Right renal pelvis (tissue), 4 donors: Measurements from ENCODE around the gene PCIF1. TPM values are rescaled to one million over a fixed set of nuclear protein-coding genes. Genes with fewer than 3 reads are reported as not detected.
A peak's percentile ranks its signal among the peaks of the same experiment; 100 is the strongest.
"Not testable (repeated sequence)": the region's sequence is repeated elsewhere in the genome, so short reads cannot be mapped to it uniquely, and the experiment has no call there.

Experiments
- DNase-seq, 4 donors: peaks; one replicate each; pipeline ENCODE4 v3.0.0-alpha.2; 2013; ENCODE audit warnings: low read depth in 4 of 4, low spot score in 3 of 4, missing footprints in 1 of 4
- polyA plus RNA-seq, 4 donors: library from polyadenylated mRNA; unstranded; fragments of 120-200 nt; gene quantifications; one replicate each; pipeline ENCODE4 v1.2.1, GENCODE V29; 2013; ENCODE audit not compliant: insufficient read length in 4 of 4

PCIF1 gene
- 10 to 100 TPM; 48.2 to 56.2 (median 49.0) TPM for polyA plus RNA-seq

GRCh38 chr20:45934586-45935415 is at the start of gene PCIF1:
Gene PCIF1 (plus strand): TSS chr20:45934683. CDS start chr20:45939000, 4,317 bp downstream.
- peak; percentile 98 to 100 (median 99) for DNase-seq

- DNase-seq: no peak
Measured at GRCh38 chr20:45886590-45887345, 47.7 kb upstream of the PCIF1 start.

- no peak for DNase-seq
Measured at GRCh38 chr20:45887346-45887715, 47.2 kb upstream of the PCIF1 start, which contains the start of gene SPATA25. Gene SPATA25 (minus strand): TSS chr20:45887622. CDS start chr20:45887590, 32 bp downstream.

- no peak for DNase-seq
Measured at GRCh38 chr20:45888681-45889080, 45.8 kb upstream of the PCIF1 start.

GRCh38 chr20:45890077-45890984 is 44.2 kb upstream of the PCIF1 start:
- DNase-seq: peak; percentile 66 to 79 (median 72)

GRCh38 chr20:45890985-45891983 is 43.2 kb upstream of the PCIF1 start, which contains the start of the genes CTSA and NEURL2:
Gene CTSA (plus strand): TSS chr20:45891335. CDS start chr20:45891569, 234 bp downstream.
Gene NEURL2 (minus strand): TSS chr20:45891208. CDS start chr20:45890991, 217 bp downstream.
- peak; percentile 84 to 90 (median 86) for DNase-seq

- DNase-seq: no peak
Measured at GRCh38 chr20:45892049-45892825, 42.2 kb upstream of the PCIF1 start.

- no peak for DNase-seq
Measured at GRCh38 chr20:45892828-45893500, 41.5 kb upstream of the PCIF1 start.

GRCh38 chr20:45893831-45894230 is 40.7 kb upstream of the PCIF1 start:
- no peak for DNase-seq

- DNase-seq: no peak
Measured at GRCh38 chr20:45894797-45895196, 39.7 kb upstream of the PCIF1 start.

GRCh38 chr20:45896641-45897161 is 37.8 kb upstream of the PCIF1 start:
- DNase-seq: no peak

- DNase-seq: no peak
Measured at GRCh38 chr20:45897289-45897688, 37.2 kb upstream of the PCIF1 start.

- no peak for DNase-seq
Measured at GRCh38 chr20:45897692-45898091, 36.8 kb upstream of the PCIF1 start.

- no peak for DNase-seq
Measured at GRCh38 chr20:45898285-45898684, 36.2 kb upstream of the PCIF1 start.

- DNase-seq: no peak
Measured at GRCh38 chr20:45899046-45899835, 35.2 kb upstream of the PCIF1 start.

GRCh38 chr20:45901332-45901731 is 33.2 kb upstream of the PCIF1 start:
- not testable (repeated sequence) for DNase-seq
